HG03558 (cell line): ENCODE measurements around the gene ATP2B2.

Source experiments
- ATAC-seq: cut with Tn5 transposase; IDR thresholded peaks from one replicate; pipeline ENCODE4 v1.9.1; 2021; ENCODE audit warnings: moderate number of reproducible peaks; ENCODE audit not compliant: unreplicated experiment; ENCODE audit errors: extremely low read depth

ATP2B2 gene

GRCh38 chr3:10474275-10474646 lies 31.1 kb downstream of the ATP2B2 start:
- no peak for ATAC-seq

GRCh38 chr3:10473581-10474274 lies 31.7 kb downstream of the ATP2B2 start:
- no peak for ATAC-seq

GRCh38 chr3:10472877-10473440 lies 32.4 kb downstream of the ATP2B2 start:
- no peak for ATAC-seq

GRCh38 chr3:10471054-10471688 lies 34.2 kb downstream of the ATP2B2 start:
- no peak for ATAC-seq

GRCh38 chr3:10470120-10471053 lies 35.0 kb downstream of the ATP2B2 start:
- ATAC-seq = no peak

GRCh38 chr3:10469441-10470119 lies 35.8 kb downstream of the ATP2B2 start:
- no peak for ATAC-seq

GRCh38 chr3:10468613-10469354 lies 36.6 kb downstream of the ATP2B2 start:
- no peak for ATAC-seq

GRCh38 chr3:10467904-10468612 lies 37.3 kb downstream of the ATP2B2 start:
- ATAC-seq = no peak

- ATAC-seq = no peak
These were observed 38.2 kb downstream of the ATP2B2 start for GRCh38 chr3:10467204-10467603.

- no peak for ATAC-seq
These were observed 39.2 kb downstream of the ATP2B2 start for GRCh38 chr3:10466186-10466585.

- no peak for ATAC-seq
These were observed 40.2 kb downstream of the ATP2B2 start for GRCh38 chr3:10465161-10465560.

- no peak for ATAC-seq
These were observed 41.6 kb downstream of the ATP2B2 start for GRCh38 chr3:10463533-10464434.

- ATAC-seq = no peak
These were observed 42.5 kb downstream of the ATP2B2 start for GRCh38 chr3:10462641-10463532.

- ATAC-seq = no peak
These were observed 44.3 kb downstream of the ATP2B2 start for GRCh38 chr3:10460951-10461545.

GRCh38 chr3:10459954-10460754 lies 45.2 kb downstream of the ATP2B2 start:
- no peak for ATAC-seq

- no peak for ATAC-seq
These were observed 47.8 kb downstream of the ATP2B2 start for GRCh38 chr3:10457560-10457959.
